ENCODE data around the gene LAMA5. TPM values are rescaled to one million over a fixed set of nuclear protein-coding genes. Genes with fewer than 3 reads are reported as not detected.

LAMA5 gene
- total and polyA plus RNA-seq, 2 of the 8 experiments (the other 6 are each of a cell fraction or from before 2014, with no cell fraction given), result 34.4 to 225 TPM

DNA sequence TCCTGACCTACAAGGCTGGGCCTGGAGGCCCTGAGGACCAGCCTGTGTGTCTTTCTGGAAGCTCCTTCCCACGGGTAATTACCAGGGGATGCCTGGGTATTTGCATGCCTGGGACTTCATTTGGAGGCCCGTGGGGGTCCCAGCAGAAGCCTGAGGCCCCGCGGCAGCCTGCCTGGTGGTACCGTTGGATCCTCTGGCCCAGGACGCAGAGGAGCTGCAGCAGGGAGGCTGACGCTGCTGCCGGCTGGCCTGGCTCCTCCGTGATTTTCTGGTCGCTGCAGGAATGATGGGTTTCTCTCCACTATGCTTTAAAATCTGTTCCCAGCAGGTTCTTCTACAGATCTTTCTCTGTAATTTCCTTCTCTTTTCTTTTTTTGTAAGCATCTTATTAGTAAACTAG, 33.4 kb upstream of the LAMA5 start (continued):
- TF ChIP-seq RNF2 (IDR thresholded peaks at IDR 0.05; ENCODE audit: borderline replicate concordance, low read depth, low read length, missing control alignments, poor library complexity, severe bottlenecking) (no peak), KDM5A (IDR thresholded peaks at IDR 0.05; ENCODE audit: low read length) (no peak), TAF1 (IDR thresholded peaks at IDR 0.05; ENCODE audit: low read depth, low read length) (no peak), BACH1 (IDR thresholded peaks at IDR 0.05; ENCODE audit: low read length) (no peak), EZH2 (IDR thresholded peaks at IDR 0.05; ENCODE audit: low read depth, low read length, severe bottlenecking) (no peak)
- TF ChIP-seq, protein P1, sequence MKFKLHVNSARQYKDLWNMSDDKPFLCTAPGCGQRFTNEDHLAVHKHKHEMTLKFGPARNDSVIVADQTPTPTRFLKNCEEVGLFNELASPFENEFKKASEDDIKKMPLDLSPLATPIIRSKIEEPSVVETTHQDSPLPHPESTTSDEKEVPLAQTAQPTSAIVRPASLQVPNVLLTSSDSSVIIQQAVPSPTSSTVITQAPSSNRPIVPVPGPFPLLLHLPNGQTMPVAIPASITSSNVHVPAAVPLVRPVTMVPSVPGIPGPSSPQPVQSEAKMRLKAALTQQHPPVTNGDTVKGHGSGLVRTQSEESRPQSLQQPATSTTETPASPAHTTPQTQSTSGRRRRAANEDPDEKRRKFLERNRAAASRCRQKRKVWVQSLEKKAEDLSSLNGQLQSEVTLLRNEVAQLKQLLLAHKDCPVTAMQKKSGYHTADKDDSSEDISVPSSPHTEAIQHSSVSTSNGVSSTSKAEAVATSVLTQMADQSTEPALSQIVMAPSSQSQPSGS (IDR thresholded peaks at IDR 0.05; ENCODE audit: low read length), result no peak

All from H1 (cell line).